ENCODE results near the gene C10orf143. TPM values are rescaled to one million over a fixed set of nuclear protein-coding genes. Genes with fewer than 3 reads are reported as not detected.
"Not testable (repeated sequence)": the region's sequence is repeated elsewhere in the genome, so short reads cannot be mapped to it uniquely, and the experiment has no call there.

The C10orf143 gene
- total RNA-seq, 2 experiments from 2014 or later = 4.4 to 4.7 TPM

DNA sequence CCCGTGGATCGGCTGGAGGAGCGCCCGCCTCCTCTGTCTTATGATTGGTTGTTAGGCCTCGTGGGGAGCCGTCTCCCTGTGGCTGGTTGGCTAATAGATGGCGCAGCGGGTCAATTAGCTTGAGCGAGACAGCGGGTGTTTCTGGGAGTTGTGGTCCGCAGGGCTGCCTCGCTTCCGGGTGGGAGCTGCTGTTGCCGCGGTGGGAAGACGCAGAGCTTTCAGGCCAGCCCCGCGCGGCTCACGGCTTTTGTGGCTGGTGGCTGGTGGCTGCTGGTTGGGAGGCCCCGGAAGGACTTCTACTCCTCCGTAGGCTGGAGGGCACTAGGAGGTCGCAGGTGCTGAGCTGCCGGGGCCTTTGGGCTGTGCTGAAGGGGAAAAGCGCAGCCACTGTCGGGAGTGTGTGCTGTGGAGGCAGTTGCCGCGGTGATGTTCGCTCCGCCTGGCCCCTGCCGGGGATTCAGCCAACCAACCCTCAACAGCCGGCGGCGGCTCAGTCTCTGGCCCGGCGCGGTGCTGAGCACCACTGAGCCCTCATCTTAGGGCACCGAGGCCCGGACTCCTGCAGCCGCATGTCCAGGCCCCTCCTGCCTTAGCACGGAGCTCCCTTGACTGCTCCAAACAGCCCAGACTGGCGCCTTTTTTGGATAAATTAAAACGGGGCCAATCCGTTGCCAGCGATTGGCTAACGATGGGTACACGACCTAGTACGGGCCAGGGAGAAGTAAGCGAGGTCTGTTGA lies 652 bp upstream of the C10orf143 start:
- POLR2A ChIA-PET = interaction anchor here (0.5 to 3.2 kb wide), 12 partner anchors 10 to 644 kb away, joined by 3 to 61 read pairs (median 4); partner anchors contain the start of genes GLRX3 and MGMT
- CTCF ChIA-PET = interaction anchor here (1.0 to 5.4 kb wide), 13 partner anchors 10 to 140 kb away, joined by 3 to 40 read pairs (median 11); partner anchors contain the start of gene GLRX3
- Mint-ChIP-seq H3K4me1 (ENCODE audit: low read depth) (peaks cover 42% of the 10 kb centered on the region), H3K27me3 (ENCODE audit: low read depth) (no peaks in the 10 kb centered on the region), H3K27ac (peak overlapping the region; percentile 96), H3K9me3 (ENCODE audit: insufficient read depth) (peaks cover 6% of the 10 kb centered on the region), H3K36me3 (ENCODE audit: low read depth) (peaks cover 10% of the 10 kb centered on the region), H3K4me3 (peak overlapping the region; percentile 85)
- ATAC-seq (peak; percentile 89), DNase-seq (peak; percentile 97)

DNA sequence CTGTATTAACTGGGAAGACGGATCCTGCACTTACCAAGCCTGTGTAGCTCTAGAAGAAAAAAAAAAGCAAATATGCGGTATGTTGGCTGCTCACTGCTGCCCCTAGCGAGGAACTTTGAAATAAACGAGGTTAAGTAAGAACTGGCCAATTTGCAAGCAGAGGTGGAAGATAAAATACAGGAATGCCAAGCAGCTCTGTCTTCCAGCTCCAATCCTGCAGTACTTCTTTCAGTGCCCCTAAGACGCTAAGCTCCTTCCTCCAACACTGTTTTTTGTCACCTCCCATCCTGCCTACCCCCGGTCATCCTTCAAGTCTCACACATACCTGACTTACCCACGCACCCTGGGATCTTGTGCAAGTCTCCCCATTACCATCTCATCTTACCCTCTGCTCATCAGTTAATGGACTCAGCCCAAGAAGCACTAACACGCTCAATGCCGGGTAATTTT lies 809 bp downstream of the C10orf143 start:
- no peak for ATAC-seq
- ChIA-PET POLR2A (interaction anchor here (0.6 to 3.2 kb wide), 8 partner anchors 17 to 139 kb away, joined by 3 to 61 read pairs (median 4); partner anchors contain the start of gene GLRX3), CTCF (interaction anchor here (0.6 to 5.4 kb wide), 27 partner anchors 11 to 256 kb away, joined by 3 to 40 read pairs (median 6); partner anchors contain the start of gene GLRX3)
- no peaks in the 10 kb centered on the region for H3K27me3 Mint-ChIP-seq (ENCODE audit: low read depth)
- DNase-seq = peak; percentile 84
- H3K4me1 Mint-ChIP-seq (ENCODE audit: low read depth) = peaks cover 42% of the 10 kb centered on the region
- peak overlapping the region; percentile 96 for H3K27ac Mint-ChIP-seq
- H3K4me3 Mint-ChIP-seq = peak overlapping the region; percentile 85
- peaks cover 6% of the 10 kb centered on the region for H3K9me3 Mint-ChIP-seq (ENCODE audit: insufficient read depth)
- peaks cover 9% of the 10 kb centered on the region for H3K36me3 Mint-ChIP-seq (ENCODE audit: low read depth)

DNA sequence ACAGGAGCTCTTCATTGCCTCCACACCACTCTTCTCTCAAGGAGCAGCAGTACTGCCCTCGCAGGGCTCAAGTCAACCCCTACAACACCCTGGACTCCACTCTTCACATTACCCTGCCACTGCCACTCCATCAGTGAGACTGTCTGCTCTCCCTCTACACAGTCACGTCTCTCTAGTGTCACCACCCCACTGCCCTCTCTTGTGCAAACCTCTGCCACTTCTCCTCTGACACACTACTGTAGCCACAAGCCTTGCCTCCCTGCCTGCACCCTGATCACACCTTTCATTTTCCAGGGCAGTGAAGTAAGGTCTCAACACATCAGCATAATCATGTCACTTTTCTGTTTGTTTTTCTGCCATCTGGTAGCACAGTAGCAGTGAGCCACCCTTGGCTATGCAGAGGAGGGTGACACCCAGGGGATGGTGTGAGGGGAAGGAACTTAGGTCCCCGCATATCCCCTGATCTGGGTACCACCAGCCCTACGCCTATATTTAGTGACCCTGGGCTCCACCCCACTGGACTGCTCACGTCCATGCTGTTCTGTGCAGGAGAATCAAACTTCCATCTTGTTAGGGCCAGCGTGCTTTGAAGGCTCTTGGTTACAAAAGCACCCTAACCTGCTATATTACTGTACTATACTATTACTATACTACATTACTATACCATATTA lies 1.6 kb downstream of the C10orf143 start:
- peak overlapping the region; percentile 65 for H3K27ac Mint-ChIP-seq
- DNase-seq = no peak
- H3K4me1 Mint-ChIP-seq (ENCODE audit: low read depth) = peaks cover 42% of the 10 kb centered on the region
- H3K36me3 Mint-ChIP-seq (ENCODE audit: low read depth) = peaks cover 8% of the 10 kb centered on the region
- peak overlapping the region; percentile 15 for H3K4me3 Mint-ChIP-seq
- peaks cover 6% of the 10 kb centered on the region for H3K9me3 Mint-ChIP-seq (ENCODE audit: insufficient read depth)
- no peaks in the 10 kb centered on the region for H3K27me3 Mint-ChIP-seq (ENCODE audit: low read depth)
- ATAC-seq = no peak
- ChIA-PET POLR2A (interaction anchor here (0.6 to 3.2 kb wide), 5 partner anchors 18 to 138 kb away, joined by 3 to 61 read pairs (median 13); partner anchors contain the start of gene GLRX3), CTCF (interaction anchor here (0.9 to 5.4 kb wide), 21 partner anchors 11 to 255 kb away, joined by 3 to 40 read pairs (median 8); partner anchors contain the start of gene GLRX3)

DNA sequence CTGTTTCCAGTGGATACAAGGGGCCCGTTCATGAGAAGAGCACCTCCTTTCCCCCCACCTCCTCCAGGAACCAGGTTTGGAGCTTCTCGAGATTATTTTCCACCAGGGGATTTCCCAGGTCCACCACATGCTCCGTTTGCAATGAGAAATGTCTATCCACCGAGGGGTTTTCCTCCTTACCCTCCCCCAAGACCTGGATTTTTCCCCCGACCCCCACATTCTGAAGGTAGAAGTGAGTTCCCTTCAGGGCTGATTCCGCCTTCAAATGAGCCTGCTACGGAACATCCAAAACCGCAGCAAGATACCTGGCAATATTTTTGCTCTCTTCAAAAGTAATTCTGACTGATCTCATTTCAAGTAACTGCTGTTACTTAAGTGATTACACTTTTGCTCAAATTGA lies 2.5 kb downstream of the C10orf143 start:
- CTCF ChIA-PET = interaction anchor here (1.7 to 5.4 kb wide), 2 partner anchors 20 to 71 kb away, joined by 7 to 23 read pairs; no protein-coding TSS in a partner anchor
- H3K36me3 Mint-ChIP-seq (ENCODE audit: low read depth); ATAC-seq; H3K27ac Mint-ChIP-seq; H3K27me3 Mint-ChIP-seq (ENCODE audit: low read depth); DNase-seq; H3K4me3 Mint-ChIP-seq; POLR2A ChIA-PET; H3K9me3 Mint-ChIP-seq (ENCODE audit: insufficient read depth): not testable (repeated sequence)
- peaks cover 41% of the 10 kb centered on the region for H3K4me1 Mint-ChIP-seq (ENCODE audit: low read depth)

DNA sequence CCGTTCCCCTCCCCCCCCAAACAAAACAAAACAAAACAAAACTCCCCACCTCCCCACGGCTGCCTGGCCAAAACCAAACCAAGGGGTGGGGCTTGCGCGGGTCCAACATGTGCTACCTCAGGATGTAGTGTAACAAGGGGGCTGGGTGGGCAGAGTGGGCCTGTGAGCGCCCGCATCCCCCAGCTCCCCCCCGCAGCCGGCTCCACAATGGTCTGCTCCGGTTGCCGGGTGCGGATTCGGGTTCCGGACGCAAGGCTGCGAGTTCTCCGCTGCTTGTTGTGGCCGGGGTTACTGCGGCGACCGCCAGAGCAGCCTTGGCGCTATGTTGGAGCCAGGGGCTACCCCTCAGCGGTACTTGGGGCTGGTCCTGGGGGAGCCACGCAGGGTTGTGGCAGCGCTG lies 4.9 kb downstream of the C10orf143 start:
- DNase-seq = no peak
- no peak for ATAC-seq
- no peaks in the 10 kb centered on the region for H3K9me3 Mint-ChIP-seq (ENCODE audit: insufficient read depth)

DNA sequence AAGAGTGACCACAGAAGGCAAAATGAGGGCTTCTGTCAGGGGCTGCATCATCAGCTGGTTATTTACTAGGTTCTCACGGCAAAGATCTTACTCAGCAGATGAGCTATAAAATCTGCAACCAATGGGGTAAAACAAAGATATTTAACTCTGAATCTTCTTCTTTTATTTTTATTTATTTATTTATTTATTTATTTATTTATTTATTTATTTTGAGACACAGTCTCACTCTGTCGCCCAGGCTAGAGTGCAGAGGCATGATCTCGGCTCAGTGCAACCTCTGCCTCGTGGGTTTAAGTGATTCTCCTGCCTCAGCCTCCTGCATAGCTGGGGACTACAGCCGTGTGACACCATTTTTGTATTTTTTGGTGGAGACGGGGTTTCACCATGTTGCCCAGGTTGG lies 11.3 kb downstream of the C10orf143 start:
- H3K27me3 Mint-ChIP-seq (ENCODE audit: low read depth) = no peaks in the 10 kb centered on the region

More for the DNA sequence above, 4.9 kb downstream of the C10orf143 start:
- ChIA-PET CTCF (no interaction called here), POLR2A (no interaction called here)
- Mint-ChIP-seq H3K27ac (no peak overlapping the region), H3K4me3 (no peak overlapping the region), H3K27me3 (ENCODE audit: low read depth) (no peaks in the 10 kb centered on the region), H3K36me3 (ENCODE audit: low read depth) (peaks cover 1% of the 10 kb centered on the region), H3K4me1 (ENCODE audit: low read depth) (peaks cover 28% of the 10 kb centered on the region)

DNA sequence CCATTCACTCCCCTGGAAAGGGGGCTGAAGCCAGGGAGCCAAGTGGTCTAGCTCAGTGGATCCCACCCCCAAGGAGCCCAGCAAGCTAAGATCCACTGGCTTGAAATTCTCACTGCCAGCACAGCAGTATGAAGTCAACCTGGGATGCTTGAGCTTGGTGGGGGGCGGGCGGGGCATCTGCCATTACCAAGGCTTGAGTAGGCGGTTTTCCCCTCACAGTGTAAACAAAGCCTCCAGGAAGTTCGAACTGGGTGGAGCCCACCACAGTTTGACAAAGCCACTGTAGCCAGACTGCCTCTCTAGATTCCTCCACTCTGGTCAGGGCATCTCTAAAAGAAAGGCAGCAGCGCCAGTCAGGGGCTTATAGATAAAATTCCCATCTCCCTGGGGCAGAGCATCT lies 20.1 kb downstream of the C10orf143 start:
- peaks cover 20% of the 10 kb centered on the region for H3K36me3 Mint-ChIP-seq (ENCODE audit: low read depth)
- not testable (repeated sequence) for ATAC-seq; H3K27me3 Mint-ChIP-seq (ENCODE audit: low read depth); H3K9me3 Mint-ChIP-seq (ENCODE audit: insufficient read depth); H3K4me3 Mint-ChIP-seq
- peaks cover 12% of the 10 kb centered on the region for H3K4me1 Mint-ChIP-seq (ENCODE audit: low read depth)
- peak overlapping the region; percentile 22 for H3K27ac Mint-ChIP-seq
- ChIA-PET POLR2A (interaction anchor here (0.7 kb wide), 1 partner anchor 13 kb away, joined by 4 read pairs; no protein-coding TSS in a partner anchor), CTCF (interaction anchor here (1.1 to 1.9 kb wide), 2 partner anchors 19 to 71 kb away, joined by 3 to 8 read pairs; partner anchors contain the start of gene C10orf143)
- peak; percentile 40 for DNase-seq

More for the DNA sequence above, 11.3 kb downstream of the C10orf143 start:
- H3K9me3 Mint-ChIP-seq (ENCODE audit: insufficient read depth) = no peaks in the 10 kb centered on the region
- peaks cover 10% of the 10 kb centered on the region for H3K36me3 Mint-ChIP-seq (ENCODE audit: low read depth)
- CTCF ChIA-PET = interaction anchor here (1.6 kb wide), 1 partner anchor 10 kb away, joined by 4 read pairs; no protein-coding TSS in a partner anchor
- no peak overlapping the region for H3K27ac Mint-ChIP-seq
- no peak for DNase-seq
- H3K4me3 Mint-ChIP-seq = no peak overlapping the region
- POLR2A ChIA-PET = no interaction called here
- H3K4me1 Mint-ChIP-seq (ENCODE audit: low read depth) = no peaks in the 10 kb centered on the region
- ATAC-seq = no peak

DNA sequence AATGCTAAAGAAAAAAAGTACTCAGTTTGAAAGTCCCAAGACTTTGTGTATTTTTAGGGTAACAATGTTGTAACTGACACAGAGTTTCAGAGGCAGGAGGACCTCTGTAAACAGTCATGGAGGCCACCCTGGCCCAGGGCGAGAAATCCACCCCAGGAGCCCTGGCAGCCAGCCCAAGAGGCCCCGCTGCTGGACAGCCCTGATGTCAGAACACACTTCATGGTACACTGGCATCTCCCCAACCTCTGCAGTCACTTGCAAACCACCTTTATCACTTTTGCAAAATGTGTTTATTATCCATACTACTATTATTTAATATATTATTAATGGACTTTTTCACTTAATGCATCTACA lies 30.2 kb downstream of the C10orf143 start:
- ChIA-PET CTCF (no interaction called here), POLR2A (no interaction called here)
- ATAC-seq (no peak), DNase-seq (no peak)
- no peaks in the 10 kb centered on the region for H3K27me3 Mint-ChIP-seq (ENCODE audit: low read depth)
- H3K27ac Mint-ChIP-seq = no peak overlapping the region
- no peaks in the 10 kb centered on the region for H3K9me3 Mint-ChIP-seq (ENCODE audit: insufficient read depth)
- H3K4me3 Mint-ChIP-seq = no peak overlapping the region
- no peaks in the 10 kb centered on the region for H3K4me1 Mint-ChIP-seq (ENCODE audit: low read depth)
- no peaks in the 10 kb centered on the region for H3K36me3 Mint-ChIP-seq (ENCODE audit: low read depth)

DNA sequence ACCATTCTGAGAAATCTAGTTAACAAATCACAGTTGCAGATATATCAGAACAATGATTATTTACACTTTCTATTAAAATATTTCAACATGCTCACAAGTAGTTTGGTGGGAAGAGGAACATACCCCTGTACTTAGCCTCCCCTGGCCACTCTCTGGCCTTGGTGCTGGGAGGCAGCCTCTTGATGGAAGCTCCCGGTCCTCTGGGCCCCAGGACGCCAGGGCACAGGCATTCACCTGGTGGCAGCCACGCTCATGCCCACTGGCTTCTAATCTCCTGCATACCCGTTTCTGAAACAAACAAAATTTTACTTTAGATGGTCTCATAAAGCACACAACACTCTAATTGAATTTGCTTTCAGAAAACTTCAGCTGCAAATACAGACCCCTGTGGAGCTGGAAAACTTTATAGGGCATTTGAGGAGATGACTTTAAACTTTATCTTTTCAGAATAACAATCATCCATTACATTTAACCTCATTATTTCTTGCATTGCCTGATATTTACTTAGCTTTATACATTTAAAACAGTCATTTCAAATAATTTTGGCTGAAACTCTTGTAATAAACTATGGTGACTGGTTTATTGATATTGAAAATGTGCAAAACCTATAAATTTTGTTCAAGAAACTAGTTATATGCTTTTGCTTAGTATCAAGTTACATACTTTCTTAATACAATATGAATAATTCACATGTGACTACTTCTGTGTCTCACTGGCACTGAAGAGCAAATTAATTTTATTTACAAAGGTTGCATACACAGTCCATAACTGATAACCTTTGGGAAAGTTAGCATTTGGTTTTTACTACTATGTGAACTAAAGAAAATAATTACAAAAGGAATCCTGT lies 30.8 kb downstream of the C10orf143 start:
- ATAC-seq (no peak), DNase-seq (no peak)
- no peak overlapping the region for H3K4me3 Mint-ChIP-seq
- H3K27ac Mint-ChIP-seq = no peak overlapping the region
- POLR2A ChIA-PET = no interaction called here
- H3K36me3 Mint-ChIP-seq (ENCODE audit: low read depth) = no peaks in the 10 kb centered on the region
- CTCF ChIA-PET = no interaction called here
- no peaks in the 10 kb centered on the region for H3K4me1 Mint-ChIP-seq (ENCODE audit: low read depth)
- no peaks in the 10 kb centered on the region for H3K9me3 Mint-ChIP-seq (ENCODE audit: insufficient read depth)
- no peaks in the 10 kb centered on the region for H3K27me3 Mint-ChIP-seq (ENCODE audit: low read depth)

DNA sequence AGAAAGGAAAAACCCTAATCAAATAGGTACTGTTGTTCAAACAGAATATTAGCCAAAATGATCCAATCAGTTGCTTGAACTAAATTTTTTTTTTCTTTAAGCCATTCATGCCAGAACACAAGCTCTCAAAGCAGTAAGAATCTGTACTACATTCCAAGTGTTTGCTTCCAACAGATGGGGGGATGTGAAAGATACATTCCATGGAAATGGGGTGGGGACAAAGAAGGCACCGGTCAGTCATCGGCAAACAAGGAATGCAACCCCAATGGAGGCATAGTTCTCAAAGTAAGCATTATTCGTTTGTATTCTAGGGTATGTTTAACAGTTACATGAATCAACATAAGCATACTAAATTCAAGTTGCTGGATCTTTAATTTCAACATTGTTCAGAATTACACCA lies 32.5 kb downstream of the C10orf143 start:
- POLR2A ChIA-PET = no interaction called here
- no peak overlapping the region for H3K27ac Mint-ChIP-seq
- ATAC-seq = no peak

DNA sequence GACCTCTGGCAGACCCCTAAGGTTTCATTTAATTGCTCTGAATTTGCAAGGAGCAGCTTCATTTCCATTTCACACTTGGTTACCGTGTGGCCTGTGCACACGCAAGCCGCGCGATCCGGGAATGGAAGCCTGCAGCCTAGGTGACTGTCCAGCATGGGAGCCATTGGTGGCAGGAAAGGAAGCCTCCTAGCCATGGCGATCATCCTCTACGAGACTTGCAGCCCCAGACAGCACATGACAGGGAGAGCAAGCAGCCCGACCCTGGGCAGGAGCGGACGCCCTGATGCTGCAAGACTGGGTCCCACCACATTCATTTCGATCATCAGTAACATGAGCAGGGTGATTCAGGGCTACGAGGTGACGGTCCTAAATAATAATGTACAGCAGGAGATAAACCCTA lies 33.9 kb downstream of the C10orf143 start:
- no peak overlapping the region for H3K27ac Mint-ChIP-seq
- H3K36me3 Mint-ChIP-seq (ENCODE audit: low read depth) = peaks cover 3% of the 10 kb centered on the region
- POLR2A ChIA-PET = no interaction called here
- H3K4me3 Mint-ChIP-seq = no peak overlapping the region
- DNase-seq (no peak), ATAC-seq (no peak)
- CTCF ChIA-PET = no interaction called here
- peaks cover 6% of the 10 kb centered on the region for H3K9me3 Mint-ChIP-seq (ENCODE audit: insufficient read depth)
- H3K4me1 Mint-ChIP-seq (ENCODE audit: low read depth) = no peaks in the 10 kb centered on the region
- no peaks in the 10 kb centered on the region for H3K27me3 Mint-ChIP-seq (ENCODE audit: low read depth)

More for the DNA sequence above, 32.5 kb downstream of the C10orf143 start:
- Mint-ChIP-seq H3K4me1 (ENCODE audit: low read depth) (no peaks in the 10 kb centered on the region), H3K27me3 (ENCODE audit: low read depth) (no peaks in the 10 kb centered on the region), H3K4me3 (no peak overlapping the region), H3K9me3 (ENCODE audit: insufficient read depth) (no peaks in the 10 kb centered on the region), H3K36me3 (ENCODE audit: low read depth) (no peaks in the 10 kb centered on the region)
- CTCF ChIA-PET = no interaction called here
- no peak for DNase-seq
